ENCODE data around the gene AP2B1. TPM values are rescaled to one million over a fixed set of nuclear protein-coding genes. Genes with fewer than 3 reads are reported as not detected.

Gene AP2B1
- total RNA-seq, 4 donors from 2014 or later, result 62.6 to 94.3 (median 79.4) TPM

GRCh38 chr17:35588196-35588920, 1.2 kb downstream of the AP2B1 start:
- no peak for TF ChIP-seq CTCF (IDR thresholded peaks at IDR 0.05)
- ATAC-seq (ENCODE audit: low FRiP score) (no peak), DNase-seq (ENCODE audit: low spot score) (no peak)

GRCh38 chr17:35596072-35596471, 8.9 kb downstream of the AP2B1 start:
- ATAC-seq (ENCODE audit: low FRiP score) (no peak), DNase-seq (ENCODE audit: low spot score) (no peak)
- TF ChIP-seq CTCF (IDR thresholded peaks at IDR 0.05), result no peak

- DNase-seq (ENCODE audit: low spot score) (no peak), ATAC-seq (ENCODE audit: low FRiP score) (no peak)
- no peak for TF ChIP-seq CTCF (IDR thresholded peaks at IDR 0.05)
These were observed 9.6 kb downstream of the AP2B1 start for GRCh38 chr17:35596530-35597233.

- TF ChIP-seq CTCF (IDR thresholded peaks at IDR 0.05), result no peak
- no peak for ATAC-seq (ENCODE audit: low FRiP score)
- no peak for DNase-seq (ENCODE audit: low spot score)
These were observed 10.5 kb downstream of the AP2B1 start for GRCh38 chr17:35597604-35598003.

GRCh38 chr17:35603674-35604073, 16.6 kb downstream of the AP2B1 start:
- no peak for ATAC-seq (ENCODE audit: low FRiP score)
- no peak for DNase-seq (ENCODE audit: low spot score)
- no peak for TF ChIP-seq CTCF (IDR thresholded peaks at IDR 0.05)

GRCh38 chr17:35605678-35606077, 18.6 kb downstream of the AP2B1 start:
- DNase-seq (ENCODE audit: low spot score), result no peak
- ATAC-seq (ENCODE audit: low FRiP score), result no peak
- TF ChIP-seq CTCF (IDR thresholded peaks at IDR 0.05), result no peak

Measured in omental fat pad (tissue), 4 donors.